ENCODE data around the gene CHRNA1.

The CHRNA1 gene

DNA sequence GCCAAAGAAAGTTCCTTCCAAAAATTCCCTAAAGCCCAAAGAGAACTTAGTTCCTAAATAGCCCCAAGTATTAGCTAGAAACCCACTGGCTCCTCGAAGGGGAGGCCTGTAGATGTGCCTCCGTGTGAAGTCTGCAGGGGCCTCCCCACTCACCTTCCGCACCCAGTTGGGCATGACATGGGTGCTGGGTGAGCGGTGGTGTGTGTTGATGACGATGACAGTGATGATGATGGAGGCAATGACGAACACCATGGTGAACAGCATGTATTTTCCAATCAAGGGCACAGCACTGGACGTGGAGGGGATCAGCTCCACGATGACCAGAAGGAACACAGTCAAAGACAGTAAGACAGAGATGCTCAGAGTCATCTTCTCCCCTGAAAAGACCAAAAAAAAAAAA is 14.5 kb downstream of the CHRNA1 start:
- H2BK15ac ChIP-seq (replicated peaks; ENCODE audit: low read depth): no peak overlapping the region
- no peak for DNase-seq
- H3K27ac ChIP-seq (ENCODE audit: low read depth, low read length): no peak overlapping the region
- no peak overlapping the region for H4K8ac ChIP-seq (ENCODE audit: low read depth, low read length)
- H2BK120ac ChIP-seq (ENCODE audit: low read depth, low read length): no peak overlapping the region
- no peak overlapping the region for H3K56ac ChIP-seq (ENCODE audit: low read length)
- WGBS (ENCODE audit: extremely low coverage, insufficient coverage, low lambda C conversion rate): no CpG with 5 or more reads among the region's 8 CpGs
- no peak overlapping the region for H2AK5ac ChIP-seq (ENCODE audit: low read length)
- peak overlapping the region; percentile 3 for H2BK5ac ChIP-seq (ENCODE audit: low read length)
- no peak overlapping the region for H3K4me2 ChIP-seq (ENCODE audit: low read length)
- no peaks in the 10 kb centered on the region for H3K79me2 ChIP-seq (ENCODE audit: control insufficient read depth, insufficient read depth, low read length)
- no peak overlapping the region for H4K5ac ChIP-seq (ENCODE audit: low read length)
- H3K27me3 ChIP-seq (ENCODE audit: insufficient read depth, low read length, poor library complexity): no peaks in the 10 kb centered on the region
- H3K36me3 ChIP-seq (ENCODE audit: control insufficient read depth, insufficient read depth, low read length): no peaks in the 10 kb centered on the region
- H3K18ac ChIP-seq (ENCODE audit: low read length): no peak overlapping the region
- H3K79me1 ChIP-seq (ENCODE audit: low read length): no peaks in the 10 kb centered on the region
- H3K4ac ChIP-seq (ENCODE audit: low read depth, low read length): no peak overlapping the region
- H3K9ac ChIP-seq (ENCODE audit: low read length): no peak overlapping the region
- H3K23ac ChIP-seq (ENCODE audit: low read length): no peak overlapping the region
- H3K4me1 ChIP-seq (ENCODE audit: control insufficient read depth, low read depth, low read length): peaks cover 8% of the 10 kb centered on the region
- no peak overlapping the region for H3K4me3 ChIP-seq (ENCODE audit: low read length)

DNA sequence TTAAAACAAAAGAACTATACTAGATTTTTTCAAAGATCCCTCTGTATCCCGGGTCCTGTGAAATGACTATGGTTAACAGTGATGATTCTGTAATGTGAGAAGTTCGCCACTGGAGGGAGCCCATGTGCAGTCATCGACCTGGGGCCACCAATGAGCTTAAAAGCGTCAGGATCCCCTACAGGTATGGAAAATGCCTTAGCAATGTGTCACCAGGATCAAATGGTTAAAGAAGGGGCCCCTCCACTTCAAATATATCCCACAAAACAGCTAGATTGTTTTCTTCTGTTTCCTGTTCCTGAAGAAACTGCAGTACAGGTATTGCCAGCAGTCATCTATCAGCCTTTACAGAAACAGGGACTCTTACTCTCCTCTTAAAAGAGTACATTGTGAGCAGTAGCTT is 15.3 kb downstream of the CHRNA1 start:
- Histone ChIP-seq H2BK15ac (replicated peaks; ENCODE audit: low read depth) (no peak overlapping the region), H3K18ac (ENCODE audit: low read length) (no peak overlapping the region), H3K27ac (ENCODE audit: low read depth, low read length) (peak overlapping the region; percentile 47), H3K23ac (ENCODE audit: low read length) (no peak overlapping the region), H2AK5ac (ENCODE audit: low read length) (no peak overlapping the region), H3K4ac (ENCODE audit: low read depth, low read length) (no peak overlapping the region), H2BK120ac (ENCODE audit: low read depth, low read length) (no peak overlapping the region), H3K27me3 (ENCODE audit: insufficient read depth, low read length, poor library complexity) (no peaks in the 10 kb centered on the region), H3K79me2 (ENCODE audit: control insufficient read depth, insufficient read depth, low read length) (no peaks in the 10 kb centered on the region), H2BK5ac (ENCODE audit: low read length) (peak overlapping the region; percentile 69), H3K36me3 (ENCODE audit: control insufficient read depth, insufficient read depth, low read length) (no peaks in the 10 kb centered on the region), H3K9ac (ENCODE audit: low read length) (peak overlapping the region; percentile 37), H3K4me2 (ENCODE audit: low read length) (no peak overlapping the region), H4K5ac (ENCODE audit: low read length) (no peak overlapping the region), H3K4me1 (ENCODE audit: control insufficient read depth, low read depth, low read length) (peaks cover 6% of the 10 kb centered on the region), H3K56ac (ENCODE audit: low read length) (peak overlapping the region; percentile 75), H3K79me1 (ENCODE audit: low read length) (no peaks in the 10 kb centered on the region), H4K8ac (ENCODE audit: low read depth, low read length) (no peak overlapping the region), H3K4me3 (ENCODE audit: low read length) (no peak overlapping the region)
- WGBS (ENCODE audit: extremely low coverage, insufficient coverage, low lambda C conversion rate): no CpG with 5 or more reads among the region's 4 CpGs
- peak; percentile 95 for DNase-seq

DNA sequence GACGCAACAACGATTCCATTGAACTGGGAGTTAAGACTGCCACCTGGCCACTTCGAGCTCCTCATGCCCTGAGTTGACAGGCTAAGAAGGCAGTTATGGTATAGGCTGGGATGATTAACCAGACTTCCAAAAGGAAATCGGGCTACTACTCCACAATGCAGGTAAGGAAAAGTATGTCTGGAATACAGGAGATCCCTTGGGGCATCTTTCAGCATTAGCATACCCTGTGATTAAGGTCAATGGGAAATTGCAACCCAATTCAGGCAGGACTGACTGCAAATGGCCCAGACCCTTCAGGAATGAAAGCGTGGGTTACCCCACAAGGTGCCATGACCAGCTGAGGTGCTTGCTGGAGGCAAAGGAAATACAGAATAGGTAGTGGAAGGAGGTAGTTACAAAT is 19.1 kb downstream of the CHRNA1 start:
- no peak overlapping the region for H3K23ac ChIP-seq (ENCODE audit: low read length)
- no peak overlapping the region for H2AK5ac ChIP-seq (ENCODE audit: low read length)
- WGBS (ENCODE audit: extremely low coverage, insufficient coverage, low lambda C conversion rate): no CpG with 5 or more reads among the region's 5 CpGs
- H3K4me2 ChIP-seq (ENCODE audit: low read length): no peak overlapping the region
- H4K5ac ChIP-seq (ENCODE audit: low read length): no peak overlapping the region
- H3K79me1 ChIP-seq (ENCODE audit: low read length): no peaks in the 10 kb centered on the region
- no peak overlapping the region for H2BK15ac ChIP-seq (replicated peaks; ENCODE audit: low read depth)
- H3K56ac ChIP-seq (ENCODE audit: low read length): no peak overlapping the region
- H3K9ac ChIP-seq (ENCODE audit: low read length): no peak overlapping the region
- no peak overlapping the region for H2BK5ac ChIP-seq (ENCODE audit: low read length)
- no peak overlapping the region for H2BK120ac ChIP-seq (ENCODE audit: low read depth, low read length)
- no peak overlapping the region for H3K4ac ChIP-seq (ENCODE audit: low read depth, low read length)
- peak; percentile 59 for DNase-seq
- H3K27ac ChIP-seq (ENCODE audit: low read depth, low read length): no peak overlapping the region
- no peaks in the 10 kb centered on the region for H3K36me3 ChIP-seq (ENCODE audit: control insufficient read depth, insufficient read depth, low read length)
- H3K27me3 ChIP-seq (ENCODE audit: insufficient read depth, low read length, poor library complexity): no peaks in the 10 kb centered on the region
- no peak overlapping the region for H4K8ac ChIP-seq (ENCODE audit: low read depth, low read length)
- no peak overlapping the region for H3K4me3 ChIP-seq (ENCODE audit: low read length)
- H3K79me2 ChIP-seq (ENCODE audit: control insufficient read depth, insufficient read depth, low read length): no peaks in the 10 kb centered on the region
- H3K4me1 ChIP-seq (ENCODE audit: control insufficient read depth, low read depth, low read length): peaks cover 2% of the 10 kb centered on the region
- no peak overlapping the region for H3K18ac ChIP-seq (ENCODE audit: low read length)

DNA sequence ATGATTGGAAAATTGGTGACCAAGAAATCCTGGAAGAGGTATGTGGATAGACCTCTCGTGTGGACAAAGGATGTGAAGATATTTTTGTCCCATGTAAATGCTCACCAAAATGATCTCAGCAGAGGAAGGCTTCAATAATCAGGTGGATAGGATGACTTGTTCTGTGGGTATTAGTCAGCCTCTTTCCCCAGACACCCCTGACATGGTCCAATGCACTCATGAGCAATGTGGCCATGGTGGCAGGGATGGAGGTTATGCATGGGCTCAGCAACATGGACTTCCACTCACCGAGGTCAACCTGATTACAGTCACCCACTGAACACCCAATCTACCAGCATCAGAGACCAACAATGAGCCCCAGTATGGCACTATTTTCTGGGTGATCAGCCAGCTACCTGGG is 20.2 kb downstream of the CHRNA1 start:
- no peak overlapping the region for H2BK5ac ChIP-seq (ENCODE audit: low read length)
- H3K9ac ChIP-seq (ENCODE audit: low read length): no peak overlapping the region
- no peaks in the 10 kb centered on the region for H3K36me3 ChIP-seq (ENCODE audit: control insufficient read depth, insufficient read depth, low read length)
- no peaks in the 10 kb centered on the region for H3K27me3 ChIP-seq (ENCODE audit: insufficient read depth, low read length, poor library complexity)
- H2BK15ac ChIP-seq (replicated peaks; ENCODE audit: low read depth): no peak overlapping the region
- no peak for DNase-seq
- no peak overlapping the region for H2BK120ac ChIP-seq (ENCODE audit: low read depth, low read length)
- H3K79me1 ChIP-seq (ENCODE audit: low read length): no peaks in the 10 kb centered on the region
- H3K56ac ChIP-seq (ENCODE audit: low read length): no peak overlapping the region
- H3K4me1 ChIP-seq (ENCODE audit: control insufficient read depth, low read depth, low read length): peaks cover 1% of the 10 kb centered on the region
- H3K23ac ChIP-seq (ENCODE audit: low read length): no peak overlapping the region
- no peak overlapping the region for H3K4me3 ChIP-seq (ENCODE audit: low read length)
- H4K8ac ChIP-seq (ENCODE audit: low read depth, low read length): no peak overlapping the region
- H3K4ac ChIP-seq (ENCODE audit: low read depth, low read length): no peak overlapping the region
- no CpG with 5 or more reads among the region's 2 CpGs for WGBS (ENCODE audit: extremely low coverage, insufficient coverage, low lambda C conversion rate)
- no peak overlapping the region for H4K5ac ChIP-seq (ENCODE audit: low read length)
- H2AK5ac ChIP-seq (ENCODE audit: low read length): no peak overlapping the region
- no peaks in the 10 kb centered on the region for H3K79me2 ChIP-seq (ENCODE audit: control insufficient read depth, insufficient read depth, low read length)
- H3K18ac ChIP-seq (ENCODE audit: low read length): no peak overlapping the region
- no peak overlapping the region for H3K27ac ChIP-seq (ENCODE audit: low read depth, low read length)
- H3K4me2 ChIP-seq (ENCODE audit: low read length): no peak overlapping the region

DNA sequence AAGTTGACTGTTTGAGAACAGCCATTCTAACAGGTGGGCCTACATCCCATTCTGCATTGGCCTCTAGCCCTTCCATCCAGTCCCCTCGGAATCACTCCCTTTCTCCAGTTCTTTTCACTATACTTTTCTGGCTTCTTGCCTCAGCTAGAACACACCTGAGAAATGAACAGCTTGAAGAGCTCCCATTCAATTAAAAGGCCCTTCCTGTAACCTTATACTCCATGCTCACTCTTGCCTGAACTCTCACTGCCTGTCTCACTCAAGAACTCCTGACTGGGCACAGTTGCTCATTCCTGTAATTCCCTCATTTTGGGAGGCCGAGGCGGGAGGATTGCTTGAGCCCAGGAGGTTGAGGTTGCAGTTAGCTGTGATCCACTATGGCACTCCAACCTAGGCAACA is 23.6 kb downstream of the CHRNA1 start:
- Histone ChIP-seq H2BK15ac (replicated peaks; ENCODE audit: low read depth) (no peak overlapping the region), H3K79me2 (ENCODE audit: control insufficient read depth, insufficient read depth, low read length) (no peaks in the 10 kb centered on the region), H2BK5ac (ENCODE audit: low read length) (no peak overlapping the region), H3K79me1 (ENCODE audit: low read length) (no peaks in the 10 kb centered on the region), H3K4me3 (ENCODE audit: low read length) (no peak overlapping the region), H3K23ac (ENCODE audit: low read length) (no peak overlapping the region), H3K9ac (ENCODE audit: low read length) (no peak overlapping the region), H2BK120ac (ENCODE audit: low read depth, low read length) (no peak overlapping the region), H4K8ac (ENCODE audit: low read depth, low read length) (no peak overlapping the region), H3K36me3 (ENCODE audit: control insufficient read depth, insufficient read depth, low read length) (no peaks in the 10 kb centered on the region), H3K27me3 (ENCODE audit: insufficient read depth, low read length, poor library complexity) (no peaks in the 10 kb centered on the region), H3K4me2 (ENCODE audit: low read length) (no peak overlapping the region), H3K4ac (ENCODE audit: low read depth, low read length) (no peak overlapping the region), H3K4me1 (ENCODE audit: control insufficient read depth, low read depth, low read length) (no peaks in the 10 kb centered on the region), H4K5ac (ENCODE audit: low read length) (no peak overlapping the region), H2AK5ac (ENCODE audit: low read length) (no peak overlapping the region), H3K18ac (ENCODE audit: low read length) (no peak overlapping the region), H3K56ac (ENCODE audit: low read length) (no peak overlapping the region), H3K27ac (ENCODE audit: low read depth, low read length) (no peak overlapping the region)
- no peak for DNase-seq
- no CpG with 5 or more reads among the region's 3 CpGs for WGBS (ENCODE audit: extremely low coverage, insufficient coverage, low lambda C conversion rate)

DNA sequence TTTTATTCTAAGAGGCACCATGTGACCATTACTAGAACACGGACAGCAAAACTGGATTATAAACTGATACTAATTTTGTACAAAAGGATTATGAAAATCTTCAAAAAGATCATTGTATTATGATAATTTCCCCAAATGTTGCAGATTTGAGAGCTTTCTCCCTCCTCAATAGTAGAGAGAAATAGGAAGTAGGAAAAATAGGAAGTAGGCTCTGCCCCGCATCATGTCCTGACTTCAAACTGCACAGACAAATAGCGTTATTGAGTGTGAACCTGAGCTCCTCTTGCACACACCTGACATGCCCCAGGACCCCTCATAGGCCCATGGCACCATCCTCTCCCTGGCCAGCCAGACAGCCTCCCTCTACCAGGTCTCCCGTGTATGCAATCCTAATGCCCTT is 25.4 kb downstream of the CHRNA1 start:
- no peak overlapping the region for H2BK15ac ChIP-seq (replicated peaks; ENCODE audit: low read depth)
- no peak overlapping the region for H4K8ac ChIP-seq (ENCODE audit: low read depth, low read length)
- H3K18ac ChIP-seq (ENCODE audit: low read length): no peak overlapping the region
- WGBS (ENCODE audit: extremely low coverage, insufficient coverage, low lambda C conversion rate): no CpG with 5 or more reads among the region's 4 CpGs
- H3K4me1 ChIP-seq (ENCODE audit: control insufficient read depth, low read depth, low read length): no peaks in the 10 kb centered on the region
- no peak overlapping the region for H2AK5ac ChIP-seq (ENCODE audit: low read length)
- H3K79me2 ChIP-seq (ENCODE audit: control insufficient read depth, insufficient read depth, low read length): no peaks in the 10 kb centered on the region
- H3K36me3 ChIP-seq (ENCODE audit: control insufficient read depth, insufficient read depth, low read length): no peaks in the 10 kb centered on the region
- no peak overlapping the region for H2BK120ac ChIP-seq (ENCODE audit: low read depth, low read length)
- no peak for DNase-seq
- no peak overlapping the region for H2BK5ac ChIP-seq (ENCODE audit: low read length)
- H3K27me3 ChIP-seq (ENCODE audit: insufficient read depth, low read length, poor library complexity): no peaks in the 10 kb centered on the region
- no peak overlapping the region for H3K4me3 ChIP-seq (ENCODE audit: low read length)
- no peak overlapping the region for H3K4me2 ChIP-seq (ENCODE audit: low read length)
- H3K4ac ChIP-seq (ENCODE audit: low read depth, low read length): no peak overlapping the region
- H4K5ac ChIP-seq (ENCODE audit: low read length): no peak overlapping the region
- no peak overlapping the region for H3K56ac ChIP-seq (ENCODE audit: low read length)
- H3K9ac ChIP-seq (ENCODE audit: low read length): no peak overlapping the region
- no peak overlapping the region for H3K23ac ChIP-seq (ENCODE audit: low read length)
- no peak overlapping the region for H3K27ac ChIP-seq (ENCODE audit: low read depth, low read length)
- H3K79me1 ChIP-seq (ENCODE audit: low read length): no peaks in the 10 kb centered on the region
